NAMALWA (cell line): Measurements from ENCODE around the gene EPAS1.
"Not testable (repeated sequence)": the region's sequence is repeated elsewhere in the genome, so short reads cannot be mapped to it uniquely, and the experiment has no call there.

Source experiments
- DNase-seq: peaks from one replicate; pipeline ENCODE4 v3.0.0-alpha.2; 2015; ENCODE audit warnings: low spot score

EPAS1 gene

GRCh38 chr2:46383113-46383395 is 85.8 kb downstream of the EPAS1 start:
- no peak for DNase-seq

DNA sequence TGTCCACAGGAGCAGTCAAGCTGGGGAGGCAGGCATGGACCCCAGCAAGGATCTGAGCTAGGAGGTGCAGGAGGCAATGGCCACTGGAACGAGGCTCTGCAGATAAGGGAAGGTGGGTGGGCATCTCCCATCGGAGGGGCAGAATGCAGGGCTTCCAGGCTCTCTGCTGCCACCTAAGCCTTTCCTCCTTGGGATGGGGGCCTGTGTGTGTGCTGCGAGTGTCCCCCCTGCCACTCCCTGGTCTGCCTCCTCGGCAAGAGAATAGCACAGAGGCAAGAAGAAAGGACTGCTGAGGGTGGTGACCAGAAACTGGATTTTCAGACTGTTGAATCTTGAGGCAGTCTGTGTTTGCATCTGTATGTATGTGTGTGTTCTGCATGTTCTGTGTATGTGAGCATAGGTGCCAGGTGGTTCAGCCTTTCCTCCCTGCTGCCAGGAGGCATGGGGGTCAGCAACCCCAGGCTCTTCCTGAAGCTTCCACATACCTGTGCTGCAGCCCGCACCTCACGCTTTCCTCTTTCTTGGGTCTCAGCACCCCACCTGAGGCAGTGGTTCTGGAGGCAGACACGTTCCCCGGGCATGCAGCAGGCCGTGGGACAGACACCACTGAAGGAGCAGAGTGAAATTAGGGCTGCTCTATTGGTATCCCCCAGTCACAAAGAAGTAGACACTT is 86.7 kb downstream of the EPAS1 start:
- no peak for DNase-seq

- DNase-seq: no peak
Measured at GRCh38 chr2:46384457-46384815, 87.2 kb downstream of the EPAS1 start.

DNA sequence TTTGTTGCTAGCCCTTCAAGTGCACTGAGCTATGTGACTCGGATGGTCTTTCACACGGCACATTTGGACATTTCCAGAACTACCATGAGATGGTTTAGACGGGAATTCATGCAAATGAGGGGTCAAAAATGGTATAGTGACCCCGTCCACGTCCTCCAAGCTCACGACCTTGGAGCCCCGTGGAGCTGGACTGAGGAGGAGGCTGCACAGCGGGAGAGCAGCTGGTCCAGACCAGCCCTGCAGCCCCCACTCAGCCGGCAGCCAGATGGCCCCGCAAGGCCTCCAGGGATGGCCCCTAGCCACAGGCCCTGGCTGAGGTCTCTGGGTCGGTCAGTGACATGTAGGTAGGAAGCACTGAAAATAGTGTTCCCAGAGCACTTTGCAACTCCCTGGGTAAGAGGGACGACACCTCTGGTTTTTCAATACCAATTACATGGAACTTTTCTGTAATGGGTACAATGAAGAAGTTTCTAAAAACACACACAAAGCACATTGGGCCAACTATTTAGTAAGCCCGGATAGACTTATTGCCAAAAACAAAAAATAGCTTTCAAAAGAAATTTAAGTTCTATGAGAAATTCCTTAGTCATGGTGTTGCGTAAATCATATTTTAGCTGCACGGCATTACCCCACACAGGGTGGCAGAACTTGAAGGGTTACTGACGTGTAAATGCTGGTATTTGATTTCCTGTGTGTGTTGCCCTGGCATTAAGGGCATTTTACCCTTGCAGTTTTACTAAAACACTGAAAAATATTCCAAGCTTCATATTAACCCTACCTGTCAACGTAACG is 88.8 kb downstream of the EPAS1 start:
- DNase-seq: no peak

DNA sequence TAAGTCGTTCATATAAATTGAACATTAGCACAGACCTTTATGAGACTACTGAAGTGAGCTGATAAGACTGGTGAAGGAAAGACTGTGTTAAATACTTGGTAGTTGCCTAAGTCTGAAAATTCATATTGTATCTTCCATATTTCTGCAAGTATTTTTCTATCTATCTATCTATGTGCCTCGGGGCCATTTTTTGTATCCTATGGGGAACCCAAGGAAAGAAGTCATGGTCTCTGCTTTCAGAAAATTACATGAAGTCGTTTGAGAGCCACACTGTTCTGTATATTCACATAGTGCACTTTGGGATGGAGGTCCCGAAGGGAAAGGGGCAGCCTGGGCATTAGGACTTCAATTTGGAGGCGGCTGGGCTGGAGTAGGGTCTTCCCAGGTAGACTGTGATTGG is 89.6 kb downstream of the EPAS1 start:
- DNase-seq: no peak

- no peak for DNase-seq
Measured at GRCh38 chr2:46387292-46387691, 90.1 kb downstream of the EPAS1 start.

GRCh38 chr2:46387886-46388515 is 90.8 kb downstream of the EPAS1 start:
- no peak for DNase-seq

- no peak for DNase-seq
Measured at GRCh38 chr2:46388881-46389280, 91.7 kb downstream of the EPAS1 start.

- DNase-seq: no peak
Measured at GRCh38 chr2:46389417-46389916, 92.3 kb downstream of the EPAS1 start.

GRCh38 chr2:46390036-46390435 is 92.8 kb downstream of the EPAS1 start:
- DNase-seq: no peak

- DNase-seq: no peak
Measured at GRCh38 chr2:46390901-46391395, 93.7 kb downstream of the EPAS1 start.

DNA sequence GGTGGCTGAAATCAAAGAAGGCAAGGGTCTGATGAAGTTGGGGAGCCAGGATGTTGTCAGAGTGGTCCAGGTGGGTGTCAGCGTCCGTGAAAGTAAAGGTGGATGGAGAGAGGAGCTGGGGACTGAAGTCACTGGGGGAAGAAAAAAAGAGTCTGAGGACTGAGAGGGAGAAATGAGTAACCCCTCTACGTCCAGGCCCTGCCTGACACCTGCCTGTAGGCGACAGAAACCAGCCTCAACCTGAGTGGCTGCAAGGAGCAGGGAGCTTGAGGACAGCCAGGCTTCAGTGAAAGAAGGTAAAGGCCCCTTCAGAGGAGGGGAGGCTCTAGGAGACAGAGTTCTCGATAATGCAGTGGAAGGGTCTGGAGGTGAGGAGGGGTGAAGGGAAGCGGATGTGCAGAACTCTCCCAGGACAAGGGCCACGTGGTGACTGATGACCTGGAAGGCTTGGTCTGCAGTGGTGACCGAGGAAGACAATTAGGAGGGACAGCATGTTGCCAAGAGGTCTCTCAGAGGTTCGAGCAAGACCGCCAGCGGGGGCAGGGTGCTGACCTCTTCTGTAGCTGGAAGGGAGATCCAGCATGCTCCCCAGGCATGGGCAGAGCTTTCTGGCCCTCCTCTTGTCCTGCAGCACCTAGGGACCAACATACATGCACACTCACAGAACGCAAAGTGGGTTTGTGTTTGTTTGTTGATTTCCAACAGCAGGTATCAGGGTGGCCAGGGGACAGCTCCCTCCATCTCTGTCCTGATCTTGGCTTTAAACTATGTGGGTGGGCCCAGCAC is 95.5 kb downstream of the EPAS1 start:
- DNase-seq: no peak

GRCh38 chr2:46393347-46393820 is 96.2 kb downstream of the EPAS1 start:
- no peak for DNase-seq

DNA sequence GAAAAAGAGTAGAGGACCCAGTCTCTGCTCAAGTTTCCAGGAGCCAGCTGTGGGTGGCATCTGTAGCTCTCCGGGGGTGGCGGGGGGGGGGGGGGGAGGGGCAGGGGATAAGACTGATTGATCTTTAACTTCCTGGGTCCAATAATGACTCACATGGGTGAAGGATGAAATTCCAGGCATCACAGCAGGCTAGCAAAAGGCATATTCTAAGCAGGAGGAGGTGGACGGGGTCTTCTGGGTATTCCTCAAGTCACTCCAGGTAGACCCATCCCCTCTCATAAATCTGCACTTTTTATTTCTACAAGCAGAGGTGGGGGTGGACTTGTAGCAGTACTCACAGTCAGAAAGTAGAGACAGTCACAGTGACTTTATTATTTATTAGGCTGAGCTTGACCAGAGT is 96.7 kb downstream of the EPAS1 start:
- DNase-seq: no peak

DNA sequence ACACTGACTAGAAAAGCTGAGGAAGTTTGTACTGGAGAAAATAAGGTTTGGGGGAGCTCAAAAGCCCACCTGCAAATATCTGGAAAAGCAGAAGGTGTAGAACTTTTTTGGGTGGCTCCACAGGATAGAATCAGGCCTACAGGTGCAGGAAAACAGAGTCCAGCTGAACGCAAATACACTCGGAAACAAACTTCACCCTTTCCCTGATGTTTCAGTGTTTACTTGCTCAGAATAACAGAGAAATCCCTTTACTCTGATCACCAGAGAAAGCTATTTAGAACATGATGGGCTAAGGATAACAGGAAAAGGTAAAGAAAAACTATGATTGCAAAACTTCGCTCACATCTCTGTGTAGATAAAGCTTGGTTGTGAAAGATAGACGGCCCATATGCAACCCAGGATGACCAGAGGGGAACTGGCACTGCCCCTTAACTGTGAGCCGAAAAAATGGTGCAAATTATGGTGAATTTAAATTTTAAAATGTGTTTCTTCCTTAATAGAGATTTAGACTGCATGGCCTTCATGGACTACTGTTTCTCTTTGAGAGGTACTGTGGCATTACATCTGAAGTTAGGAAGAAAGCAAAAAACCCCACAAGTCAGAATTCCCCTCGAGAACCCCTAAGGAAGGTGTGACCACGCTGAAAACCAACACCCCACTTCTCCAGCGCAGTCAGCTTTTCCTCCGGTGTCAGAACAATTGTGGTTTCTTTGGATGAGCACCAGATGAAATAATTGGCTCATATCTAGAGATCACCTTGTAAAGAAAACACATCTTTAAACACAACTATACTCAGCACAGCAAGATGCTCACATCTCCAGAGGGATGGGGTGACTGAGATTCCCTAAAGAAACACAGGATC is 97.7 kb downstream of the EPAS1 start:
- DNase-seq: no peak

DNA sequence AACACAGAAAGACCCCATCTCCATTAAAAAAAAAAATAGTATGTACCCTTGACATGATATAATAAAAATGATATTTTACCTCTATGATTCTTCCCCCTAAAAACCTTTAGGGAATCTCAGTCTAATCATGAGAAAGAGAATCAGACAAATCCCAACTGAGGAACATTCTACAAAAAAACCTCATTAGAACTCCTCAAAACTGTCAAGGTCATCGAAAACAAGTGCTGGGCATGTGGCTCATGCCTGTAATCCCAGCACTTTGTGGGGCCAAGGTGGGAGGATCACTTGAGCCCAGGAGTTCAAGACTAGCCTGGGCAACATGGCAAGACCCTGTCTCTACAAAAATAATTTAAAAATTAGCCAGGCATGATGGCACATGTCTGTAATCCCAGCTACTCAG is 98.5 kb downstream of the EPAS1 start:
- not testable (repeated sequence) for DNase-seq

- DNase-seq: no peak
Measured at GRCh38 chr2:46400016-46400415, 102.8 kb downstream of the EPAS1 start.

GRCh38 chr2:46402874-46403273 is 105.7 kb downstream of the EPAS1 start:
- no peak for DNase-seq

GRCh38 chr2:46404181-46404759 is 107.1 kb downstream of the EPAS1 start:
- DNase-seq: no peak

- no peak for DNase-seq
Measured at GRCh38 chr2:46407852-46408455, 110.7 kb downstream of the EPAS1 start.
